K562 (cell line): ENCODE results near the gene PLIN5. TPM values are rescaled to one million over a fixed set of nuclear protein-coding genes. Genes with fewer than 3 reads are reported as not detected.

ENCODE experiments used
- ADNP ChIP-seq: fragments of 200-800 bp; sonication (Bioruptor generic); IDR thresholded peaks from 2 replicates; pipeline ENCODE4 v1.6.1; 2016; ENCODE audit warnings: missing genetic modification characterization, missing compliant biosample characterization
- ARHGAP35 ChIP-seq: fragments of 450-650 bp; IDR thresholded peaks from 2 replicates; pipeline ENCODE4 v1.6.1; 2018; ENCODE audit not compliant: partially characterized antibody
- CHAMP1 ChIP-seq: fragments of 450-650 bp; IDR thresholded peaks from 2 replicates; pipeline ENCODE4 v1.6.1; 2016; ENCODE audit warnings: mild to moderate bottlenecking
- IRF2 ChIP-seq: sonication (generic); formaldehyde crosslinking; IDR thresholded peaks from 2 replicates; pipeline ENCODE4 v1.8.1; 2022; ENCODE audit warnings: mild to moderate bottlenecking, missing genetic modification reagents
- LARP7 ChIP-seq: fragments of 450-650 bp; IDR thresholded peaks from 2 replicates; pipeline ENCODE4 v1.6.1; 2016
- MCM3 ChIP-seq: fragments of 450-650 bp; IDR thresholded peaks from 2 replicates; pipeline ENCODE4 v1.6.1; 2016
- MEF2D ChIP-seq: conservative IDR thresholded peaks from 2 replicates; pipeline ENCODE4 v1.6.1; 2016; ENCODE audit warnings: low read depth, missing genetic modification characterization, missing compliant biosample characterization
- NFXL1 ChIP-seq: fragments of 450-650 bp; formaldehyde crosslinking; IDR thresholded peaks from 2 replicates; pipeline ENCODE4 v1.4.0; 2021; ENCODE audit warnings: mild to moderate bottlenecking
- REST ChIP-seq, 2 experiments: fragments of 450-650 bp; formaldehyde crosslinking in 1 of 2; IDR thresholded peaks; 2 replicates each; pipeline versions ENCODE4 v1.4.0 to v1.6.1; 2014 to 2020; ENCODE audit warnings: mild to moderate bottlenecking in 2 of 2, borderline replicate concordance in 1 of 2, low read depth in 1 of 2
- ZBTB7A ChIP-seq: IDR thresholded peaks from 2 replicates; pipeline ENCODE4 v1.6.1; 2011; ENCODE audit warnings: low read depth, mild to moderate bottlenecking, low read length, moderate library complexity, borderline replicate concordance; ENCODE audit not compliant: control insufficient read depth
- polyA plus RNA-seq, 8 experiments: library from polyadenylated mRNA; depleted of rRNA in 4 of 8; stranded (reverse) in 5 of 8; unstranded in 3 of 8; fragments of >200 nt; fragmentation: Nextera tagmentation in 2 of 8; fragmentation: Illumina TruSeq in 1 of 8; extraction: Ambion mirVana in 2 of 8; extraction: Trizol in 1 of 8; gene quantifications; 2 replicates each; pipeline versions ENCODE4 v1.2.1 to v1.2.3, GENCODE V29; 2011 to 2014; ENCODE audit warnings: inconsistent platforms in 1 of 8, missing spikeins in 1 of 8
- total RNA-seq, 7 experiments: library from RNA; depleted of rRNA in 6 of 7; stranded (reverse); fragments of >200 nt in 6 of 7; fragmentation: Illumina TruSeq in 2 of 7; extraction: Trizol in 2 of 7; gene quantifications; 2 replicates each; pipeline versions ENCODE4 v1.2.1 to v1.2.3, GENCODE V29; 2011 to 2021; ENCODE audit warnings: low replicate concordance in 1 of 7
- TF ChIP-seq, protein P1 (sequence below): fragments of 250-450 bp; sonication (Bioruptor Pico); IDR thresholded peaks from 2 replicates; pipeline ENCODE4 v1.5.0; 2021
- TF ChIP-seq, protein P2 (sequence below): fragments of 450-650 bp; IDR thresholded peaks from one replicate; pipeline ENCODE4 v1.6.1; 2018; ENCODE audit warnings: mild to moderate bottlenecking, moderate library complexity; ENCODE audit not compliant: partially characterized antibody
- TF ChIP-seq, protein P3 (sequence below): fragments of 250-450 bp; sonication (Bioruptor Pico); IDR thresholded peaks from 2 replicates; pipeline ENCODE4 v1.8.0; 2021; ENCODE audit warnings: moderate library complexity, mild to moderate bottlenecking, inconsistent platforms

Gene PLIN5
- total and polyA plus RNA-seq, 9 of the 15 experiments (the other 6 are each of a cell fraction or from before 2014, with no cell fraction given) = 0.04 to 1.3 (median 0.50) TPM

GRCh38 chr19:4576016-4576933, 41.3 kb upstream of the PLIN5 start (continued):
- TF ChIP-seq REST (IDR thresholded peaks at IDR 0.05; ENCODE audit: borderline replicate concordance) (peak; percentile 66), REST (CRISPR knock-in tag; IDR thresholded peaks at IDR 0.05; ENCODE audit: low read depth) (no peak), IRF2 (CRISPR knock-in tag) (no peak), ARHGAP35 (peak; percentile 36), CHAMP1 (no peak), ADNP (tag) (peak; percentile 86), ZBTB7A (peak; percentile 83; the same call in 1 of the 2 replicates), LARP7 (no peak), MEF2D (no peak), MCM3 (no peak), NFXL1 (no peak)
- TF ChIP-seq, protein P1, sequence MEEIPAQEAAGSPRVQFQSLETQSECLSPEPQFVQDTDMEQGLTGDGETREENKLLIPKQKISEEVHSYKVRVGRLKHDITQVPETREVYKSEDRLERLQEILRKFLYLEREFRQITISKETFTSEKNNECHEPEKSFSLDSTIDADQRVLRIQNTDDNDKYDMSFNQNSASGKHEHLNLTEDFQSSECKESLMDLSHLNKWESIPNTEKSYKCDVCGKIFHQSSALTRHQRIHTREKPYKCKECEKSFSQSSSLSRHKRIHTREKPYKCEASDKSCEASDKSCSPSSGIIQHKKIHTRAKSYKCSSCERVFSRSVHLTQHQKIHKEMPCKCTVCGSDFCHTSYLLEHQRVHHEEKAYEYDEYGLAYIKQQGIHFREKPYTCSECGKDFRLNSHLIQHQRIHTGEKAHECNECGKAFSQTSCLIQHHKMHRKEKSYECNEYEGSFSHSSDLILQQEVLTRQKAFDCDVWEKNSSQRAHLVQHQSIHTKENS (CRISPR knock-in tag) = no peak
- TF ChIP-seq, protein P2, sequence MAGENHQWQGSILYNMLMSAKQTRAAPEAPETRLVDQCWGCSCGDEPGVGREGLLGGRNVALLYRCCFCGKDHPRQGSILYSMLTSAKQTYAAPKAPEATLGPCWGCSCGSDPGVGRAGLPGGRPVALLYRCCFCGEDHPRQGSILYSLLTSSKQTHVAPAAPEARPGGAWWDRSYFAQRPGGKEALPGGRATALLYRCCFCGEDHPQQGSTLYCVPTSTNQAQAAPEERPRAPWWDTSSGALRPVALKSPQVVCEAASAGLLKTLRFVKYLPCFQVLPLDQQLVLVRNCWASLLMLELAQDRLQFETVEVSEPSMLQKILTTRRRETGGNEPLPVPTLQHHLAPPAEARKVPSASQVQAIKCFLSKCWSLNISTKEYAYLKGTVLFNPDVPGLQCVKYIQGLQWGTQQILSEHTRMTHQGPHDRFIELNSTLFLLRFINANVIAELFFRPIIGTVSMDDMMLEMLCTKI = no peak
- TF ChIP-seq, protein P3, sequence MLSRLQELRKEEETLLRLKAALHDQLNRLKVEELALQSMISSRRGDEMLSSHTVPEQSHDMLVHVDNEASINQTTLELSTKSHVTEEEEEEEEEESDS (CRISPR knock-in tag) = no peak
